ENCODE data around the gene PPL. TPM values are rescaled to one million over a fixed set of nuclear protein-coding genes. Genes with fewer than 3 reads are reported as not detected.
A peak's percentile ranks its signal among the peaks of the same experiment; 100 is the strongest.

Gene PPL
- total and polyA plus RNA-seq, 2 of the 13 experiments (the other 11 are each of a cell fraction or from before 2014, with no cell fraction given): 5.7 to 6.6 TPM

GRCh38 chr16:4958510-4959438 lies 21.8 kb upstream of the PPL start (continued):
- TF ChIP-seq ZNF280D (CRISPR knock-in tag; IDR thresholded peaks at IDR 0.05) (peak; percentile 28; the same call in 1 of the 2 replicates), MTF2 (CRISPR knock-in tag; IDR thresholded peaks at IDR 0.05; ENCODE audit: borderline replicate concordance) (0 out of 2 replicates have a peak, but pooled peaks have one; percentile 6), REL (CRISPR knock-in tag; conservative IDR thresholded peaks at IDR 0.05) (peak; percentile 67; the same call in 1 of the 2 replicates), ZNF816 (CRISPR knock-in tag; IDR thresholded peaks at IDR 0.05; ENCODE audit: borderline replicate concordance) (no peak), EHMT2 (IDR thresholded peaks at IDR 0.05; ENCODE audit: borderline replicate concordance, low read depth, low read length) (peak; percentile 44; the same call in 1 of the 2 replicates), ZNF563 (CRISPR knock-in tag; IDR thresholded peaks at IDR 0.05) (no peak), BCL3 (CRISPR knock-in tag; IDR thresholded peaks at IDR 0.05) (0 out of 2 replicates have a peak, but pooled peaks have one; percentile 60), FOXK1 (CRISPR knock-in tag; IDR thresholded peaks at IDR 0.05; ENCODE audit: borderline replicate concordance, low read depth) (no peak), KLF13 (CRISPR knock-in tag; IDR thresholded peaks at IDR 0.05) (peak; percentile 20; the same call in 1 of the 2 replicates), ZBTB37 (CRISPR knock-in tag; IDR thresholded peaks at IDR 0.05) (no peak), ZNF574 (CRISPR knock-in tag; IDR thresholded peaks at IDR 0.05) (peak; percentile 16), ZZZ3 (CRISPR knock-in tag; IDR thresholded peaks at IDR 0.05; ENCODE audit: borderline replicate concordance) (0 out of 2 replicates have a peak, but pooled peaks have one; percentile 14)

All from HepG2 (cell line).